C4-2B (cell line): ENCODE measurements around the gene MIPOL1.
"Not testable (repeated sequence)": the region's sequence is repeated elsewhere in the genome, so short reads cannot be mapped to it uniquely, and the experiment has no call there.

ENCODE experiments used
- H3K27ac ChIP-seq: fragments of 450-650 bp; 2 replicates; pipeline ENCODE4 v1.5.1; 2017
- ZFX ChIP-seq: fragments of 450-650 bp; IDR thresholded peaks from 2 replicates; pipeline ENCODE4 v1.6.1; 2017
- TF ChIP-seq, protein P1 (sequence below): fragments of 450-650 bp; conservative IDR thresholded peaks from 2 replicates; pipeline ENCODE4 v1.5.1; 2017; ENCODE audit warnings: mild to moderate bottlenecking

The MIPOL1 gene

DNA sequence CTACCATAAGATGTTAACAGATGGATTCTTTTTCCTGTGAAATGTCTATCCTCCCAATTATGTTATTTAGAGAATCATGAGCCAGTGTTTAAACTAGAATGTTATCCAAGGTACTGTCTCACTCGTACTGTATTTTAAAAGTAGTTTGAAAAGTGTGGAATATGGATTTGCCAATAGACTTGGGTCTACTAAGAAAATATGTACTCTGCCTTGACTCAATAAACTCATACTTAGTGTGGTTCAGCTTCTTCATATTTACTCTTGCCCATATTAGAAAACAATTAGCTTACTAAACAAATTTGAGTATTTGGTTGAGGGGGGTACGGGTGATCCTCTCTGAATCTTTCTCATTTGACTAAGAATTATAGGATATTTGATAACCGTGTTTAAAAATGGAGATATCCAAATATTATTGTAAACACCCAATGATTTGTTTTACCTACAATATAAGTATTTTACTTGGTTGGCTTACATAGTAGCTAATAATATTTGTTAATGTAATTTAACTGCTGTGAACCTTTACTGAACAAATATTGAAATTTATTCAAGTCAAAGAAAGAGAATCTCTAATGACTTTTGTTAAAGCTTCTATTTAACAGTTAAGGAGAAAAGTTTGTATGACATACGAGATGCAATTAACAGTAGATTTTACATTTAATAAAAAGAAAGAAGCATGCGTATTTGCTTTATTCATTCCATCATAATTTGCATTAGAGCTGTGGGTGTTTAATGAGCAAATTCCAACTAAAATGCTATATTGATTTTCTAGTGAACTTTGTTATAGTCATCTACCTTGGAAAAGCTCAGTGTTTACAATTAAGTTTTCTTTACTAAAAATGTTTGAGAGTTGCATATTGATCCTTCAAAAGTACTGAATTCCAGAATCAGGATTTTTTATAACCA is 81.2 kb downstream of the MIPOL1 start:
- no peak overlapping the region for H3K27ac ChIP-seq
- TF ChIP-seq, protein P1, sequence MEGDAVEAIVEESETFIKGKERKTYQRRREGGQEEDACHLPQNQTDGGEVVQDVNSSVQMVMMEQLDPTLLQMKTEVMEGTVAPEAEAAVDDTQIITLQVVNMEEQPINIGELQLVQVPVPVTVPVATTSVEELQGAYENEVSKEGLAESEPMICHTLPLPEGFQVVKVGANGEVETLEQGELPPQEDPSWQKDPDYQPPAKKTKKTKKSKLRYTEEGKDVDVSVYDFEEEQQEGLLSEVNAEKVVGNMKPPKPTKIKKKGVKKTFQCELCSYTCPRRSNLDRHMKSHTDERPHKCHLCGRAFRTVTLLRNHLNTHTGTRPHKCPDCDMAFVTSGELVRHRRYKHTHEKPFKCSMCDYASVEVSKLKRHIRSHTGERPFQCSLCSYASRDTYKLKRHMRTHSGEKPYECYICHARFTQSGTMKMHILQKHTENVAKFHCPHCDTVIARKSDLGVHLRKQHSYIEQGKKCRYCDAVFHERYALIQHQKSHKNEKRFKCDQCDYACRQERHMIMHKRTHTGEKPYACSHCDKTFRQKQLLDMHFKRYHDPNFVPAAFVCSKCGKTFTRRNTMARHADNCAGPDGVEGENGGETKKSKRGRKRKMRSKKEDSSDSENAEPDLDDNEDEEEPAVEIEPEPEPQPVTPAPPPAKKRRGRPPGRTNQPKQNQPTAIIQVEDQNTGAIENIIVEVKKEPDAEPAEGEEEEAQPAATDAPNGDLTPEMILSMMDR: no peak
- TF ChIP-seq ZFX: no peak

DNA sequence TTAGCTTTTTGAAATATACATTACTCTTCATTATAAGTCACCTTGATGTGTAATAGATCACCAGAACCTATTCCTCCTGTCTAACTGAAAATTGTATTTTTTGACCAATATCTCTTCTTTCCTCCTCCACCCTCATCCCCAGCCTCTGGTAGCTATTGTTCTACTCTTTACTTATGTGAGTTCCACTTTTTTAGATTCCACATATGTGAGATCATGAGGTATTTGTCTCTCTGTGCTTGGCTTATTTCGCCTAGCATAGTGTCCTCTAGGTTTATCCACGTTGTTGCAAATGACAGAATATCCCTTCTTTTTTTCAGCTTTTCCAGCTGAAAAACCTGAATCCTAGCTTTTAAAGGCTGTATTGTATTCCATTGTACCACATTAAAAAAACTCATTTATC is 82.1 kb downstream of the MIPOL1 start:
- H3K27ac ChIP-seq: no peak overlapping the region
- no peak for TF ChIP-seq ZFX
- TF ChIP-seq, protein P1: no peak

DNA sequence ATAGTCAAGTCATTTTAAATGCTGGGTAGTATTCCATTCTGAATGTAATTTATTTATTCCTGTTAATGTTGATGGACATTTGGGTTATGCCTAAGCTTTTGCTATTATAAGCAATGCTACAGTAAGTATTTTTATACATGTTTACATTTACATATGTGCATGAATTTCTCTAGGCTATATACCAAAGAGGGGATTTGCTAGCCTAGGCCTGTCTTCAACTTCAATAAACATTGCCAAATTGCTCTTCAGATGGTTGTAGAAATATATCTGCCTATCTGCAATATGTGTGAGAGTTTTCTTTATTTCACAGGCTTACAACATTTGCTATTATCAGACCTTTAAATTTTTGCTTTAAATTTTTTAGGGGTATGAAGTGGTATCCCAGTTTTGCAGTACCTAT is 87.0 kb downstream of the MIPOL1 start:
- TF ChIP-seq, protein P1: no peak
- TF ChIP-seq ZFX: no peak
- no peak overlapping the region for H3K27ac ChIP-seq

DNA sequence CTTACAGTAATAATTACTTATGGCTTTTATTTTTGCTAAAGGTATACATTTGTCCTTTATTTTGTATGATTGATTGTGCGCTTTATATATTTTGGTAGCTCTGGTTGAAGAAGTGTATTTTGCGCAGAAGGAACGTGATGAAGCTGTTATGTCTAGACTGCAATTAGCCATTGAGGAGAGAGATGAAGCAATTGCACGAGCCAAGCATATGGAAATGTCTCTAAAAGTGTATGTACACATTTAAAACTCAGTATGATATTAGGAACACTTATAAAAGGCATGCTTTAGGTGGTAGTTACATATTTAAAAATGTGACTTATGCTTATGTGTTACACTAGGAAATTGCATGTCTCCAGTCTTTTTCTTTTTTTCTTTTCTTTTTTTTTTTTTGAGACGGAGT is 87.5 kb downstream of the MIPOL1 start:
- no peak for TF ChIP-seq ZFX
- TF ChIP-seq, protein P1: no peak
- H3K27ac ChIP-seq: no peak overlapping the region

DNA sequence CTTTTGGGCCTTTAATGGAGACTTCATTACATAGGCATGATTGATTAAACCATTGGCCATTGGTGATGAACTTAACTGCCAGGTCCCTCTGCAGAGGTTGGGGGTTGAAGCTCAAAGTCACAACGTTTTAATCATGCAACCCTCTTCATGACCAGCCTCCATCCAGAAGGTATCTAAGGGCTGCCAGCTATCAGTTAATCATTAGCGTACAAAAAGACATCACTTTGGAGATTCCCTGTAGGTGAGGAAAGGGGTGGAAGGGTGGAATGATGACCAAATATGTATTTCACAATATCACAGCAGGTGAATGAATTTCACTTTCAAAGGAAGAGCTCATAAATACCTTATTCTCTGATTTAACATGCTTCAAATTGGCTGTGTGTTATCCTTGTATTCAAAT is 92.0 kb downstream of the MIPOL1 start:
- H3K27ac ChIP-seq: no peak overlapping the region
- TF ChIP-seq, protein P1: no peak
- TF ChIP-seq ZFX: no peak

DNA sequence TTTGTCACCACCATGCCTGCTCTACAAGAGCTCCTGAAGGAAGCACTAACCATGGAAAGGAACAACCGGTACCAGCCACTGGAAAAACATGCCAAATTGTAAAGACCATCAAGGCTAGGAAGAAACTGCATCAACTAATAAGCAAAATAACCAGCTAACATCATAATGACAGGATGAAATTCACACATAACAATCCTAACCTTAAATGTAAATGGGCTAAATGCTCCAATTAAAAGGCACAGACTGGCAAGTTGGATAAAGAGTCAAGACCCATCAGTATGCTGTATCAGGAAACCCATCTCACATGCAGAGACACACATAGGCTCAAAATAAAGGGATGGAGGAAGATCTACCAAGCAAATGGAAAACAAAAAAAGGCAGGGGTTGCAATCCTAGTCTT is 97.5 kb downstream of the MIPOL1 start:
- not testable (repeated sequence) for H3K27ac ChIP-seq

DNA sequence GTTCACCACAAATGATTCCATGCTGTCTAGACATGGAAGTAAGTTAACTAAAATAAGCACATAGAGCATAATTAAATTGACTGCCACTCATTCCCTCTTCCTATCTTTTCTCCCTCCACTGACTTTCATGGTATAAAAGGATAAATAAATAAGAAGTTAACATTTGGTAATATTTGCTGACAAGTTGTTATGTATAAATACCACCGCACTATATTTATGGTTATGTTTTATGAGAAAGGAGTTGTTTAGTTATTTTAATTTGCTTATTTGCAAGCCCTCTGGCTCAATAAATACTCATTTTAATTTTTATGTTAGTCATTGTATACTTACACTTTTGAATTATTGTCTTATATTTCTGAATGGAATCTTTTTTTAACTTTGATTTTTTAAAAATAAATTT is 113.5 kb downstream of the MIPOL1 start:
- H3K27ac ChIP-seq: no peak overlapping the region
- TF ChIP-seq, protein P1: no peak
- no peak for TF ChIP-seq ZFX

DNA sequence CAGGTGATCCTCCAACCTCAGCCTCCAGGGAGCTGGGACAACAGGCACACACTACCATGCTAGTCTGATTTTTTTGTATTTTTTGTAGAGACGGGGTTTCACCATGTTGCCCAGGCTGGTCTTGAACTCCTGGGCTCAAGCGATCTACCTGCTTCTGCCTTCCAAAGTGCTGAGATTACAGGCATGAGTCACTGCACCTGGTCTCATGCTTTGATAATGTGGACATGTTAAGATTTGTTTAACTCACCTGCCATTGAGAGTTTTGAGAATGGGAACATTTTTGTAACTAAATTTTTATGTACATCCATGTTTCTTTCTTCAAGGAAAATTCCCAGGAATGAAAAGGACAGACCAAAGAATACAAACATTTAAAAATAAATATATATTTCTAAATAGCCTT is 121.2 kb downstream of the MIPOL1 start:
- H3K27ac ChIP-seq: no peak overlapping the region
- TF ChIP-seq ZFX: no peak
- TF ChIP-seq, protein P1: no peak
